Measurements from ENCODE around the gene C8B. TPM values are rescaled to one million over a fixed set of nuclear protein-coding genes. Genes with fewer than 3 reads are reported as not detected.

The C8B gene
- total and polyA plus RNA-seq, 2 donors (not counting 1 experiment from before 2014, with no cell fraction given) = not detected

DNA sequence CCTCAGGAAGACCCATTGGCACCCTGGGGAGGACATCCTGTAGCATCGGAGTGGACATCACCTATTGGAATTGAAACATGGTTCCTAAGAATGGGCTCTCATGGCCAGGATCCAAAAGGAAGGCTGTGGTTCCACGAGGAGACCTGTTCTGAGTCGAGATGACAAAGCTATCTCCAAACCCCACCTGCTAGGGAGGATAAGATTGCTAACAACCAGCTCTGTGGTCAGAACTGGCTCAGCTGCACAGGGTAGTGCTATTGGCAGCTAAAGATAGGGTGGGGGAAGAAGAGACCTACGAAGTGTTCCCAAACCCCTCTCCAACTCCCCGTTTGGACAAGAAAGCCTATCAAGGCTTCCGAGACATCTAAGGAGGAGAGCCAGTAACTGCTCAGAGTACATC, 17.7 kb upstream of the C8B start:
- Histone ChIP-seq H3K4me2 (replicated peaks; ENCODE audit: low read depth, low read length, poor library complexity, severe bottlenecking) (no peak overlapping the region), H3K4me3 (ENCODE audit: control extremely low read depth in 1 of 5, extremely low read depth in 1 of 5, insufficient read depth in 1 of 5, low read depth in 2 of 5, low read length in 4 of 5) (no peak overlapping the region), H3K27ac (ENCODE audit: low read length in 2 of 2) (no peak overlapping the region), H3K79me2 (ENCODE audit: control insufficient read depth, insufficient read depth, low read length) (no peaks in the 10 kb centered on the region), H3K4me1 (ENCODE audit: control insufficient read depth in 2 of 2, insufficient read depth in 2 of 2, low read length in 2 of 2) (no peaks in the 10 kb centered on the region), H3K9ac (ENCODE audit: low read length) (no peak overlapping the region), H2AFZ (ENCODE audit: insufficient read depth, low read depth, low read length, poor library complexity, severe bottlenecking) (no peak overlapping the region), H4K20me1 (ENCODE audit: control insufficient read depth, insufficient read depth, low read length, poor library complexity, severe bottlenecking) (no peaks in the 10 kb centered on the region), H3K9me3 (ENCODE audit: control extremely low read depth in 1 of 3, control insufficient read depth in 2 of 3, insufficient read depth in 1 of 3, low read length in 2 of 3) (no peaks in the 10 kb centered on the region), H3K36me3 (replicated peaks in 1 of 2; ENCODE audit: control extremely low read depth in 1 of 2, control insufficient read depth in 1 of 2, extremely low read depth in 1 of 2, insufficient read depth in 2 of 2, low read length in 1 of 2) (no peaks in the 10 kb centered on the region), H3K27me3 (replicated peaks in 1 of 4; ENCODE audit: control extremely low read depth in 1 of 4, control insufficient read depth in 3 of 4, insufficient read depth in 4 of 4, low read length in 3 of 4) (no peaks in the 10 kb centered on the region)
- Mint-ChIP-seq H3K9me3 (ENCODE audit: insufficient read depth) (no peaks in the 10 kb centered on the region), H3K4me3 (no peak overlapping the region), H3K27me3 (peaks cover 11% of the 10 kb centered on the region), H3K4me1 (no peaks in the 10 kb centered on the region), H3K27ac (no peak overlapping the region)
- DNase-seq (no peak), ATAC-seq (ENCODE audit: low read depth) (no peak)
- 89% methylated on average over 1 of the region's 6 CpGs for WGBS (ENCODE audit: insufficient coverage)
- intact Hi-C loops (cut with micrococcal nuclease) = no loop called here
- TF ChIP-seq EZH2 (IDR thresholded peaks at IDR 0.05; ENCODE audit: borderline replicate concordance, insufficient read depth, low read depth, low read length, poor library complexity, severe bottlenecking) (no peak), CTCF (IDR thresholded peaks at IDR 0.05) (no peak)
- CTCF ChIA-PET = no interaction called here
- POLR2A ChIA-PET = no interaction called here

DNA sequence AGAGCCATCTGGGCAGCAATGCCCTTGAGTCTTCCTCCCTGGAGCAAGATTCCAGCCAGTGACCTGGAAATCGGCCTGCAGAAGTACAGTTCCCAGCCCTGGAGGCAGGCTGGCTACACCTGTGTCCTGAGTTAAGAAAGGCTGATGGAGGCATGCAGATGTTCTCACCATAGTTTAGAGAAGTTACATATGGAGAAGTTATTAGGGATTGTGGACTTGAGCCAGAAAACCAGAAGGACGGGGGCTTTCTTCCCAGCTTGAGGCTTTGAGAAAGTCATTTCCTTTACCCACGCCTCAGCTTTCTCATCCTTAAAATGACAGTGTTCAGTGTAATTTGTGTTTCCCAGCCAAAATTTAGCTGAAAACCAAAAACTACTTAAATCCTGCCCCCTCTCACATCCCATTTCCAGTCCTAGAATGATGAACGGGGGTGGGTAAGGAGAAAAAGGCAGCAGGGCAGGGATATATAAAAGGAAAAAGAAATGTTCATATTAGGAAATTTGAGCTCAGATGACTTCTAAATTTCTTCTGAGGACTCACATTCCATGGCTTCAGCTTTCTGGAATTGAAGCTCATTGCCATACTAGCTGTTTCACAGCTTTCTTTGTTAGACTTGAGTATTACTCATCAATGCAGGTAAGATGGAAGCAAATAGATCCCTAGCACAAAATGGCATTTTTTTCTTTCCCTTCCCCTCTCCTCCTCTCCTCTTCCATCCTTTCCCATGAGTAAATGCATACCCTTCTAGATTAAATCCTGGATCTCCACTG, 14.4 kb upstream of the C8B start:
- CTCF ChIA-PET = no interaction called here
- no peaks in the 10 kb centered on the region for H3K4me1 ChIP-seq (ENCODE audit: control insufficient read depth in 2 of 2, insufficient read depth in 2 of 2, low read length in 2 of 2)
- no peaks in the 10 kb centered on the region for H4K20me1 ChIP-seq (ENCODE audit: control insufficient read depth, insufficient read depth, low read length, poor library complexity, severe bottlenecking)
- Mint-ChIP-seq H3K4me1 (no peaks in the 10 kb centered on the region), H3K9me3 (ENCODE audit: insufficient read depth) (no peaks in the 10 kb centered on the region), H3K27me3 (peaks cover 15% of the 10 kb centered on the region), H3K27ac (no peak overlapping the region), H3K4me3 (no peak overlapping the region)
- no peak for DNase-seq
- TF ChIP-seq EZH2 (IDR thresholded peaks at IDR 0.05; ENCODE audit: borderline replicate concordance, insufficient read depth, low read depth, low read length, poor library complexity, severe bottlenecking) = no peak
- TF ChIP-seq CTCF (IDR thresholded peaks at IDR 0.05) = no peak
- ATAC-seq (ENCODE audit: low read depth) = no peak
- POLR2A ChIA-PET = no interaction called here
- H3K9me3 ChIP-seq (ENCODE audit: control extremely low read depth in 1 of 3, control insufficient read depth in 2 of 3, insufficient read depth in 1 of 3, low read length in 2 of 3) = no peaks in the 10 kb centered on the region
- H3K4me2 ChIP-seq (replicated peaks; ENCODE audit: low read depth, low read length, poor library complexity, severe bottlenecking) = no peak overlapping the region
- no peaks in the 10 kb centered on the region for H3K79me2 ChIP-seq (ENCODE audit: control insufficient read depth, insufficient read depth, low read length)
- no peak overlapping the region for H3K4me3 ChIP-seq (ENCODE audit: control extremely low read depth in 1 of 5, extremely low read depth in 1 of 5, insufficient read depth in 1 of 5, low read depth in 2 of 5, low read length in 4 of 5)
- no peak overlapping the region for H3K9ac ChIP-seq (ENCODE audit: low read length)
- H3K27me3 ChIP-seq (replicated peaks in 1 of 4; ENCODE audit: control extremely low read depth in 1 of 4, control insufficient read depth in 3 of 4, insufficient read depth in 4 of 4, low read length in 3 of 4) = no peaks in the 10 kb centered on the region
- no peak overlapping the region for H3K27ac ChIP-seq (ENCODE audit: low read length in 2 of 2)
- H2AFZ ChIP-seq (ENCODE audit: insufficient read depth, low read depth, low read length, poor library complexity, severe bottlenecking) = no peak overlapping the region
- H3K36me3 ChIP-seq (replicated peaks in 1 of 2; ENCODE audit: control extremely low read depth in 1 of 2, control insufficient read depth in 1 of 2, extremely low read depth in 1 of 2, insufficient read depth in 2 of 2, low read length in 1 of 2) = no peaks in the 10 kb centered on the region
- intact Hi-C loops (cut with micrococcal nuclease) = no loop called here
- 83% methylated on average over 1 of the region's 4 CpGs for WGBS (ENCODE audit: insufficient coverage)

Data from B cell (primary cell).